ENCODE measurements around the gene ELMO1.

Gene ELMO1

GRCh38 chr7:37040330-37040729 lies 408.3 kb downstream of the ELMO1 start:
- no peak for DNase-seq

- DNase-seq: no peak
These were observed 409.4 kb downstream of the ELMO1 start for GRCh38 chr7:37039131-37039749.

- no peak for DNase-seq
These were observed 410.0 kb downstream of the ELMO1 start for GRCh38 chr7:37038706-37039105.

GRCh38 chr7:37037286-37037685 lies 411.4 kb downstream of the ELMO1 start:
- no peak for DNase-seq

GRCh38 chr7:37035631-37036030 lies 413.0 kb downstream of the ELMO1 start:
- no peak for DNase-seq

- DNase-seq: no peak
These were observed 415.5 kb downstream of the ELMO1 start for GRCh38 chr7:37033141-37033540.

GRCh38 chr7:37032258-37032601 lies 416.4 kb downstream of the ELMO1 start:
- no peak for DNase-seq

- peak; percentile 65 for DNase-seq
These were observed 416.9 kb downstream of the ELMO1 start for GRCh38 chr7:37031571-37032257.

- DNase-seq: peak; percentile 65
These were observed 419.7 kb downstream of the ELMO1 start for GRCh38 chr7:37028909-37029440.

GRCh38 chr7:37027557-37028341 lies 420.9 kb downstream of the ELMO1 start:
- no peak for DNase-seq

- no peak for DNase-seq
These were observed 421.6 kb downstream of the ELMO1 start for GRCh38 chr7:37027104-37027503.

- DNase-seq: no peak
These were observed 429.7 kb downstream of the ELMO1 start for GRCh38 chr7:37018954-37019353.

GRCh38 chr7:37016064-37016878 lies 432.4 kb downstream of the ELMO1 start:
- no peak for DNase-seq

GRCh38 chr7:37015353-37016034 lies 433.2 kb downstream of the ELMO1 start:
- DNase-seq: no peak

GRCh38 chr7:37013771-37014170 lies 434.9 kb downstream of the ELMO1 start:
- DNase-seq: no peak

- no peak for DNase-seq
These were observed 437.3 kb downstream of the ELMO1 start for GRCh38 chr7:37011151-37011890.

GRCh38 chr7:37009125-37009675 lies 439.5 kb downstream of the ELMO1 start:
- DNase-seq: no peak

GRCh38 chr7:37007691-37008090 lies 441.0 kb downstream of the ELMO1 start:
- no peak for DNase-seq

- DNase-seq: no peak
These were observed 441.4 kb downstream of the ELMO1 start for GRCh38 chr7:37007268-37007667.

GRCh38 chr7:37006764-37007163 lies 441.9 kb downstream of the ELMO1 start:
- DNase-seq: no peak

- DNase-seq: no peak
These were observed 448.2 kb downstream of the ELMO1 start for GRCh38 chr7:37000511-37000910.
